DOHH2 (cell line): ENCODE data around the gene MYL11.
"Not testable (repeated sequence)": the region's sequence is repeated elsewhere in the genome, so short reads cannot be mapped to it uniquely, and the experiment has no call there.

Experiments used
- EZH2phosphoT487 ChIP-seq: fragments of 200-600 bp; sonication (generic); IDR thresholded peaks from 2 replicates; pipeline ENCODE4 v1.6.1; 2017; ENCODE audit warnings: borderline replicate concordance, mild to moderate bottlenecking, antibody characterized with exemption, low read length, moderate library complexity, mixed read lengths
- TF ChIP-seq, protein P1 (sequence below): fragments of 200-600 bp; sonication (generic); IDR thresholded peaks from one replicate; pipeline ENCODE4 v1.5.1; 2014; ENCODE audit warnings: antibody characterized with exemption, mild to moderate bottlenecking, low read depth, low read length; ENCODE audit not compliant: poor library complexity, severe bottlenecking

DNA sequence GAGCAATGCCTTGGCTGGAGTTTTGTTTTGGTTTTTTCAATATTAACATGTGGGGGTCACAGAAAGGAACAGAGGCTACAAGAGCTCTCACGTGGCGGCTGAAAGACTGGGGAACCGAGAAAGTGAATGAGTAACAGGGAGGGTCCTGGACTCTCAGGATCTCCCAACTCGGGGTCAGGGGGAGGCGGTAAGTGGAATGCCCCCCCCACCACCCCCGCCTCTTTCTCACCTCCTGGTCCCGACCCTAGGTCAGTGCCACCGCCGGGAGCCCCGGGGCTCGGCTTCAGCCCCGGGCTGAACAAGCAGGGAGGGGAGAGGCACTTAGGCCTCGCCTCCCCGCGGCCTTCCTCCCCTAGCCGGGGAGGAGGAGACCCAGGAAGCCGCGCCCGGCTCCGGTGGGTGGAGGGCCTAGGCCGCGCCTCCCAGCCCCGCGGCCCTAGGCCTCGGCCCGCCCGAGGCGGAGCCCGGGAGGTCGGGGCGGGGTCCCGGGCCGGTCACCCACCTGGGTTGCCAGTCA is 40.1 kb upstream of the MYL11 start:
- TF ChIP-seq, protein P1, sequence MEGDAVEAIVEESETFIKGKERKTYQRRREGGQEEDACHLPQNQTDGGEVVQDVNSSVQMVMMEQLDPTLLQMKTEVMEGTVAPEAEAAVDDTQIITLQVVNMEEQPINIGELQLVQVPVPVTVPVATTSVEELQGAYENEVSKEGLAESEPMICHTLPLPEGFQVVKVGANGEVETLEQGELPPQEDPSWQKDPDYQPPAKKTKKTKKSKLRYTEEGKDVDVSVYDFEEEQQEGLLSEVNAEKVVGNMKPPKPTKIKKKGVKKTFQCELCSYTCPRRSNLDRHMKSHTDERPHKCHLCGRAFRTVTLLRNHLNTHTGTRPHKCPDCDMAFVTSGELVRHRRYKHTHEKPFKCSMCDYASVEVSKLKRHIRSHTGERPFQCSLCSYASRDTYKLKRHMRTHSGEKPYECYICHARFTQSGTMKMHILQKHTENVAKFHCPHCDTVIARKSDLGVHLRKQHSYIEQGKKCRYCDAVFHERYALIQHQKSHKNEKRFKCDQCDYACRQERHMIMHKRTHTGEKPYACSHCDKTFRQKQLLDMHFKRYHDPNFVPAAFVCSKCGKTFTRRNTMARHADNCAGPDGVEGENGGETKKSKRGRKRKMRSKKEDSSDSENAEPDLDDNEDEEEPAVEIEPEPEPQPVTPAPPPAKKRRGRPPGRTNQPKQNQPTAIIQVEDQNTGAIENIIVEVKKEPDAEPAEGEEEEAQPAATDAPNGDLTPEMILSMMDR, result not testable (repeated sequence)
- TF ChIP-seq EZH2phosphoT487, result not testable (repeated sequence)
